Jurkat, Clone E6-1 (cell line): Measurements from ENCODE around the gene NDUFAF8.

ENCODE experiments used
- DNase-seq: peaks from one replicate; pipeline ENCODE4 v3.0.0-alpha.2; 2011; ENCODE audit warnings: low read depth, low spot score
- H3K4me3 ChIP-seq: 2 replicates; pipeline ENCODE4 v1.5.1; 2011; ENCODE audit warnings: mild to moderate bottlenecking, low read length, control low read depth, moderate library complexity

Gene NDUFAF8

GRCh38 chr17:81235822-81236740, 3.0 kb upstream of the NDUFAF8 start:
- H3K4me3 ChIP-seq: no peak overlapping the region
- DNase-seq: no peak

GRCh38 chr17:81236784-81237183, 2.3 kb upstream of the NDUFAF8 start:
- no peak for DNase-seq

GRCh38 chr17:81237591-81238489, 1.3 kb upstream of the NDUFAF8 start:
- no peak for DNase-seq
- peak overlapping the region; percentile 85 for H3K4me3 ChIP-seq

More at GRCh38 chr17:81236784-81237183, 2.3 kb upstream of the NDUFAF8 start:
- H3K4me3 ChIP-seq: no peak overlapping the region

GRCh38 chr17:81238490-81238814, 666 bp upstream of the NDUFAF8 start:
- DNase-seq: no peak
- H3K4me3 ChIP-seq: peak overlapping the region; percentile 85

GRCh38 chr17:81239714-81240555, 817 bp downstream of the NDUFAF8 start:
- no peak for DNase-seq
- peak overlapping the region; percentile 64 for H3K4me3 ChIP-seq

- H3K4me3 ChIP-seq: peak overlapping the region; percentile 64
- DNase-seq: no peak
Observed at GRCh38 chr17:81240761-81241160, 1.6 kb downstream of the NDUFAF8 start.

GRCh38 chr17:81241203-81241602, 2.1 kb downstream of the NDUFAF8 start:
- DNase-seq: no peak
- H3K4me3 ChIP-seq: no peak overlapping the region

- H3K4me3 ChIP-seq: no peak overlapping the region
- no peak for DNase-seq
Observed at GRCh38 chr17:81241648-81242420, 2.7 kb downstream of the NDUFAF8 start.

- DNase-seq: no peak
- no peak overlapping the region for H3K4me3 ChIP-seq
Observed at GRCh38 chr17:81242421-81243332, 3.6 kb downstream of the NDUFAF8 start.

GRCh38 chr17:81243333-81243664, 4.2 kb downstream of the NDUFAF8 start:
- no peak for DNase-seq

GRCh38 chr17:81244358-81245023, 5.4 kb downstream of the NDUFAF8 start:
- H3K4me3 ChIP-seq: no peak overlapping the region
- no peak for DNase-seq

More at GRCh38 chr17:81243333-81243664, 4.2 kb downstream of the NDUFAF8 start:
- no peak overlapping the region for H3K4me3 ChIP-seq

GRCh38 chr17:81245024-81245664, 6.0 kb downstream of the NDUFAF8 start:
- no peak for DNase-seq
- no peak overlapping the region for H3K4me3 ChIP-seq

GRCh38 chr17:81245665-81246342, 6.7 kb downstream of the NDUFAF8 start:
- no peak overlapping the region for H3K4me3 ChIP-seq
- no peak for DNase-seq

GRCh38 chr17:81246343-81246670, 7.2 kb downstream of the NDUFAF8 start:
- DNase-seq: no peak
- no peak overlapping the region for H3K4me3 ChIP-seq

- DNase-seq: no peak
- H3K4me3 ChIP-seq: no peak overlapping the region
Observed at GRCh38 chr17:81246679-81247338, 7.7 kb downstream of the NDUFAF8 start.
